Adrenal gland (tissue), 5 donors: ENCODE data around the gene SHANK3.

Experiments
- CTCF ChIP-seq, 6 experiments: fragments of 450-650 bp in 4 of 6; fragments of 200-600 bp in 2 of 6; sonication (generic) in 1 of 6; IDR thresholded peaks; 1 replicate in 5 of 6; 2 replicates in 1 of 6; pipeline versions ENCODE4 v1.5.1 to v1.8.0; 2016 to 2021; ENCODE audit warnings: antibody characterized with exemption in 6 of 6, mild to moderate bottlenecking in 2 of 6, moderate library complexity in 1 of 6
- POLR2A ChIP-seq, 2 donors: fragments of 450-650 bp; IDR thresholded peaks; one replicate each; pipeline ENCODE4 v1.6.1; 2017; ENCODE audit warnings: antibody characterized with exemption in 2 of 2, mild to moderate bottlenecking in 2 of 2, moderate library complexity in 1 of 2
- donor health status: DM: no; HTN: no; CAD: no.

DNA sequence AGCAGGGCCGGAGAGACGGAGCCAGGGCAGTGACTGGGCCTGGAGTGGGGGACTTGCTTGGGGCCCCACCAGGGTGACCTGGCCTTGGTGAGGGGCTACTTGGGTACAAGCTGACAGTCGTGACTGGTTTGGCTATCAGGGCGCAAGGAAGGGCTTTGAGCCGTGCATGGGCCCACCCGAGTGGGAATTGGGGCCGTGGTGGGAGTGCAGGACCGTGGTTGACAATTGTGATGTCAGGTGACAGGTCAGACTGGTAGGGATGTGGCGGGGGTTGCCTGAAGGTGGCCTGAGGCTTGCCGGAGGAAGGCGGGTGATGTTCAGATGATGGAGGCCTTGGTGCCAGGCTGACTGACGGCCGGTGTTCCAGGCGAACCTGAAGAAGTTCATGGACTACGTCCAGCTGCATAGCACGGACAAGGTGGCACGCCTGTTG lies 5.6 kb downstream of the SHANK3 start:
- TF ChIP-seq POLR2A (IDR thresholded peaks at IDR 0.05) (no peak), CTCF (IDR thresholded peaks at IDR 0.05) (no peak)
